DMS153 treated with DMSO at 0.1 percent for 48 hours (cell line): Measurements from ENCODE around the gene TAS2R7.
A peak's percentile ranks its signal among the peaks of the same experiment; 100 is the strongest.
"Not testable (repeated sequence)": the region's sequence is repeated elsewhere in the genome, so short reads cannot be mapped to it uniquely, and the experiment has no call there.

Experiments
- DNase-seq: peaks from one replicate; lab custom pipeline; 2025; ENCODE audit not compliant: unreplicated experiment; lab: John Stamatoyannopoulos, UW

Gene TAS2R7

GRCh38 chr12:10802587-10802986 lies at the start of gene TAS2R7:
TAS2R7 (minus strand) TSS chr12:10802627; CDS start chr12:10802570, 57 bp downstream.
- no peak for DNase-seq

- DNase-seq, result no peak
These were observed 48.9 kb upstream of the TAS2R7 start for GRCh38 chr12:10851243-10851858.

GRCh38 chr12:10849425-10849878 lies 47.0 kb upstream of the TAS2R7 start, which contains the start of gene PRR4:
PRR4 (minus strand) TSS chr12:10849475; CDS start chr12:10849437, 38 bp downstream.
- DNase-seq, result no peak

- DNase-seq, result no peak
These were observed 45.3 kb upstream of the TAS2R7 start for GRCh38 chr12:10847744-10848143.

GRCh38 chr12:10842862-10843261 lies 40.4 kb upstream of the TAS2R7 start:
- DNase-seq, result no peak

GRCh38 chr12:10838461-10838860 lies 36.0 kb upstream of the TAS2R7 start:
- DNase-seq, result no peak

- no peak for DNase-seq
These were observed 27.6 kb upstream of the TAS2R7 start for GRCh38 chr12:10829994-10830393.

GRCh38 chr12:10826258-10826657 lies 23.8 kb upstream of the TAS2R7 start, which contains the start of gene TAS2R10:
TAS2R10 (minus strand) TSS chr12:10826358; CDS start chr12:10826269, 89 bp downstream.
- DNase-seq, result no peak

GRCh38 chr12:10824957-10825356 lies 22.5 kb upstream of the TAS2R7 start:
- no peak for DNase-seq

GRCh38 chr12:10811883-10812536 lies 9.6 kb upstream of the TAS2R7 start:
- no peak for DNase-seq

- DNase-seq, result no peak
These were observed 7.6 kb upstream of the TAS2R7 start, which contains the start of gene TAS2R9 for GRCh38 chr12:10810068-10810467. TAS2R9 (minus strand) TSS chr12:10810168; CDS start chr12:10810075, 93 bp downstream.

- DNase-seq, result no peak
These were observed 4.8 kb upstream of the TAS2R7 start, which contains the start of gene TAS2R8 for GRCh38 chr12:10807186-10807585. TAS2R8 (minus strand) TSS chr12:10807286; CDS start chr12:10806980, 306 bp downstream.

- no peak for DNase-seq
These were observed 686 bp downstream of the TAS2R7 start for GRCh38 chr12:10801741-10802140.

- no peak for DNase-seq
These were observed 8.2 kb downstream of the TAS2R7 start for GRCh38 chr12:10794222-10794621.

GRCh38 chr12:10791769-10792168 lies 10.7 kb downstream of the TAS2R7 start:
- DNase-seq, result not testable (repeated sequence)

GRCh38 chr12:10783252-10783651 lies 19.2 kb downstream of the TAS2R7 start:
- DNase-seq, result no peak

GRCh38 chr12:10779103-10779502 lies 23.3 kb downstream of the TAS2R7 start:
- DNase-seq, result no peak

GRCh38 chr12:10771132-10771733 lies 31.2 kb downstream of the TAS2R7 start:
- peak; percentile 18 for DNase-seq

- DNase-seq, result no peak
These were observed 42.8 kb downstream of the TAS2R7 start for GRCh38 chr12:10759657-10760056.

- DNase-seq, result no peak
These were observed 46.2 kb downstream of the TAS2R7 start for GRCh38 chr12:10756194-10756593.

- no peak for DNase-seq
These were observed 49.4 kb downstream of the TAS2R7 start for GRCh38 chr12:10753059-10753458.
